CD4-positive, alpha-beta memory T cell (primary cell): ENCODE measurements around the gene HTR5A. TPM values are rescaled to one million over a fixed set of nuclear protein-coding genes. Genes with fewer than 3 reads are reported as not detected.
"Not testable (repeated sequence)": the region's sequence is repeated elsewhere in the genome, so short reads cannot be mapped to it uniquely, and the experiment has no call there.

Experiments
- CTCF ChIA-PET: fragments of 350-600 bp; sonication (Branson Sonifier 250); formaldehyde crosslinking; loops from one replicate; lab custom pipeline; 2021; ENCODE audit warnings: inconsistent platforms; ENCODE audit not compliant: partially characterized antibody; lab: Charles Lee
- POLR2A ChIA-PET: fragments of 350-600 bp; sonication (Branson Sonifier 250); formaldehyde crosslinking; loops from one replicate; lab custom pipeline; 2021; ENCODE audit not compliant: partially characterized antibody; lab: Charles Lee
- DNase-seq, 5 donors: peaks; one replicate each; pipeline versions ENCODE4 v3.0.0 to v3.0.0-alpha.2; 2020 to 2022; ENCODE audit warnings: mixed read lengths in 1 of 5
- H3K27ac ChIP-seq: one replicate; pipeline ENCODE4 v1.7.0; 2013; ENCODE audit warnings: low read depth, low read length
- H3K27me3 ChIP-seq: 2 replicates; pipeline ENCODE4 v1.7.0; 2013; ENCODE audit warnings: mild to moderate bottlenecking, low read length, moderate library complexity; ENCODE audit not compliant: insufficient read depth
- H3K36me3 ChIP-seq: 2 replicates; pipeline ENCODE4 v1.7.0; 2013; ENCODE audit warnings: mild to moderate bottlenecking, low read length, moderate library complexity; ENCODE audit not compliant: insufficient read depth
- H3K4me1 ChIP-seq: 2 replicates; pipeline ENCODE4 v1.7.0; 2013; ENCODE audit warnings: mild to moderate bottlenecking, low read length, moderate library complexity; ENCODE audit not compliant: insufficient read depth
- H3K4me3 ChIP-seq, 2 donors: one replicate each; pipeline ENCODE4 v1.7.0; 2013; ENCODE audit warnings: low read length in 2 of 2, mild to moderate bottlenecking in 1 of 2
- H3K9me3 ChIP-seq, 2 donors: one replicate each; pipeline ENCODE4 v1.7.0; 2013; ENCODE audit warnings: low read length in 2 of 2, control low read depth in 1 of 2; ENCODE audit not compliant: control insufficient read depth in 1 of 2
- H3K27ac Mint-ChIP-seq, 7 donors: one replicate each; pipeline ENCODE4 v1.8.0; 2020 to 2021; ENCODE audit warnings: mixed read lengths in 7 of 7, mild to moderate bottlenecking in 6 of 7, inconsistent platforms in 3 of 7, moderate library complexity in 3 of 7
- H3K27me3 Mint-ChIP-seq, 2 donors: one replicate each; pipeline ENCODE4 v1.8.0; 2020 to 2021; ENCODE audit warnings: mixed read lengths in 2 of 2
- H3K36me3 Mint-ChIP-seq, 2 donors: one replicate each; pipeline ENCODE4 v1.8.0; 2020 to 2021; ENCODE audit warnings: mixed read lengths in 2 of 2, inconsistent platforms in 1 of 2, mild to moderate bottlenecking in 1 of 2
- H3K4me1 Mint-ChIP-seq, 4 donors: one replicate each; pipeline ENCODE4 v1.8.0; 2020 to 2021; ENCODE audit warnings: mixed read lengths in 4 of 4, mild to moderate bottlenecking in 1 of 4
- H3K4me3 Mint-ChIP-seq, 8 donors: one replicate each; pipeline ENCODE4 v1.8.0; 2020 to 2021; ENCODE audit warnings: mixed read lengths in 8 of 8, mild to moderate bottlenecking in 7 of 8, moderate library complexity in 6 of 8, inconsistent platforms in 3 of 8
- H3K9me3 Mint-ChIP-seq, 8 donors: one replicate each; pipeline ENCODE4 v1.8.0; 2020 to 2021; ENCODE audit warnings: mixed read lengths in 8 of 8, mild to moderate bottlenecking in 5 of 8, inconsistent platforms in 3 of 8, moderate library complexity in 1 of 8
- intact Hi-C: fragments of 100-400 bp; cut with micrococcal nuclease; formaldehyde crosslinking; loops from one replicate; pipeline ENCODE4 v1.15.1; 2023
- polyA plus RNA-seq, 2 donors: library from polyadenylated mRNA; unstranded; fragments of 300-500 nt; fragmentation: Illumina TruSeq; gene quantifications; one replicate each; pipeline ENCODE4 v1.2.3, GENCODE V29; 2021
- total RNA-seq, 2 experiments: library from RNA; stranded (reverse); gene quantifications; one replicate each; pipeline ENCODE4 v1.2.3, GENCODE V29; 2021

Gene HTR5A
- total RNA-seq (not detected), polyA plus RNA-seq (not detected)

- Histone ChIP-seq H3K4me1 (no peaks in the 10 kb centered on the region), H3K9me3 (no peaks in the 10 kb centered on the region), H3K4me3 (no peak within 1 kb of the TSS), H3K27ac (no peak within 1 kb of the TSS), H3K27me3 (no peaks in the 10 kb centered on the region), H3K36me3 (no peaks in the 10 kb centered on the region)
- Mint-ChIP-seq H3K27ac (no peak within 1 kb of the TSS), H3K4me3 (no peak within 1 kb of the TSS), H3K4me1 (no peaks in the 10 kb centered on the region), H3K36me3 (no peaks in the 10 kb centered on the region), H3K27me3 (peaks cover 29 to 50% of the 10 kb centered on the region in 2 donors), H3K9me3 (peaks cover 0 to 5% (median 0%) of the 10 kb centered on the region in 8 donors)
- POLR2A ChIA-PET = no interaction called here
- intact Hi-C loops = no loop called here
- CTCF ChIA-PET = no interaction called here
- DNase-seq = peak; percentile 72 to 78 (median 75)
Observed at GRCh38 chr7:155069992-155070751, at the start of gene HTR5A. Gene HTR5A, plus strand, starts transcription at chr7:155070324. Its CDS starts 576 bp downstream, at chr7:155070900.

DNA sequence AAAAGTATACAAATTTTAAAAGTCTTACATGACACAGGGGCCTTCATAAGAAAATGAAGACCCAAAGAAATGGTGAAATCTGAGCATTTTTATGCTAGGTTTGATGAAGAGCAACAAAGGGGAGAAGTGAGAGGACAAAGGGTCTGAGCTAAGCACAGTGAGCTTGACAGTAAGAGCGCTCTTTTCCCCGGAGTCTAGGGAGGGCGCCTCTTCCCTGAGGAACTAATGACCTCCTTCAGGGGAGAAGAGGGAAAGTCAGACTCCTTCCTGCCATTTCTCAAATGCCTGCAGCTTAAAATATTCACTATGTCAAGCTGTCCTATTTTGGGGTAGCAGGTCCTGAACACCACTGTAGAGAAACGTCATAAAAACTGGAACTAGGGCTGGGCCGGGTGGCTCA, 49.1 kb upstream of the HTR5A start:
- no peaks in the 10 kb centered on the region for H3K36me3 Mint-ChIP-seq
- no peak overlapping the region for H3K27ac ChIP-seq
- no peak for DNase-seq
- H3K4me1 Mint-ChIP-seq = no peaks in the 10 kb centered on the region
- no peak overlapping the region for H3K4me3 Mint-ChIP-seq
- H3K9me3 Mint-ChIP-seq = no peaks in the 10 kb centered on the region
- H3K36me3 ChIP-seq = no peaks in the 10 kb centered on the region
- H3K4me1 ChIP-seq = no peaks in the 10 kb centered on the region
- ChIA-PET CTCF (interaction anchor here (0.9 to 2.2 kb wide), 3 partner anchors 10 to 93 kb away, joined by 5 read pairs; no protein-coding TSS in a partner anchor), POLR2A (no interaction called here)
- no peak overlapping the region for H3K27ac Mint-ChIP-seq
- H3K27me3 ChIP-seq = no peaks in the 10 kb centered on the region
- no peak overlapping the region for H3K4me3 ChIP-seq
- intact Hi-C loops = no loop called here
- H3K27me3 Mint-ChIP-seq = peaks cover 1 to 8% of the 10 kb centered on the region in 2 donors
- H3K9me3 ChIP-seq = no peaks in the 10 kb centered on the region

- no peaks in the 10 kb centered on the region for H3K36me3 Mint-ChIP-seq
- no peaks in the 10 kb centered on the region for H3K4me1 ChIP-seq
- H3K27me3 Mint-ChIP-seq = peaks cover 1 to 10% of the 10 kb centered on the region in 2 donors
- intact Hi-C loops = no loop called here
- no peak overlapping the region for H3K27ac ChIP-seq
- H3K4me1 Mint-ChIP-seq = no peaks in the 10 kb centered on the region
- CTCF ChIA-PET = interaction anchor here (0.5 to 2.2 kb wide), 4 partner anchors 11 to 94 kb away, joined by 3 to 5 read pairs (median 5); no protein-coding TSS in a partner anchor
- DNase-seq = no peak
- no peaks in the 10 kb centered on the region for H3K36me3 ChIP-seq
- H3K27ac Mint-ChIP-seq = no peak overlapping the region
- no peak overlapping the region for H3K4me3 ChIP-seq
- POLR2A ChIA-PET = no interaction called here
- no peaks in the 10 kb centered on the region for H3K27me3 ChIP-seq
- H3K9me3 ChIP-seq = no peaks in the 10 kb centered on the region
- no peak overlapping the region for H3K4me3 Mint-ChIP-seq
- H3K9me3 Mint-ChIP-seq = no peaks in the 10 kb centered on the region
Observed at GRCh38 chr7:155021699-155022145, 48.4 kb upstream of the HTR5A start.

DNA sequence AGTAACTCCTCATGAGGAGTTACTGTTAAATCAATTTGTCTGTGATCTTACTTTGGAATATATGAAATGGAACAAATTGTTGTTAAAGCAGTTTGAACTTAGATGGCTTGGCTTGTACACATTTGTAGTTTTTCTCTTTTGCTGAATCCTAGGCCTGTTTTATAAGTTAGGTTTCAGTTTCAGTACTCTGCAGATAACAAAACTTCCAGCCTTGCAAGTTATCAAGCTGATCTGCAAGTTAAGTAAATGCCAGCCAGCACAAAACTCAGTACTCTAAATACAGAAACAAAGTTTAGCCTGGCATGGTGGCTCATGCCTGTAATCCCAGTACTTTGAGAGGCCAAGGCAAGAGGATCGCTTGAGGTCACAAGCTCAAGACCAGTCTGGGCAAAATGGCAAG, 42.2 kb upstream of the HTR5A start:
- Mint-ChIP-seq H3K9me3 (peaks cover 0 to 5% (median 0%) of the 10 kb centered on the region in 8 donors), H3K4me1 (no peaks in the 10 kb centered on the region), H3K27ac (no peak overlapping the region), H3K4me3 (no peak overlapping the region), H3K36me3 (no peaks in the 10 kb centered on the region), H3K27me3 (peaks cover 9 to 10% of the 10 kb centered on the region in 2 donors)
- intact Hi-C loops = no loop called here
- Histone ChIP-seq H3K27me3 (no peaks in the 10 kb centered on the region), H3K27ac (no peak overlapping the region), H3K4me3 (no peak overlapping the region), H3K36me3 (no peaks in the 10 kb centered on the region), H3K9me3 (no peaks in the 10 kb centered on the region), H3K4me1 (no peaks in the 10 kb centered on the region)
- CTCF ChIA-PET = no interaction called here
- DNase-seq = no peak
- POLR2A ChIA-PET = no interaction called here

- no peak for DNase-seq
- intact Hi-C loops = no loop called here
- Mint-ChIP-seq H3K9me3 (no peaks in the 10 kb centered on the region), H3K4me1 (no peaks in the 10 kb centered on the region), H3K4me3 (no peak overlapping the region), H3K27me3 (peaks cover 20 to 22% of the 10 kb centered on the region in 2 donors), H3K36me3 (no peaks in the 10 kb centered on the region), H3K27ac (no peak overlapping the region)
- Histone ChIP-seq H3K4me3 (no peak overlapping the region), H3K4me1 (no peaks in the 10 kb centered on the region), H3K9me3 (no peaks in the 10 kb centered on the region), H3K27me3 (no peaks in the 10 kb centered on the region), H3K27ac (no peak overlapping the region), H3K36me3 (no peaks in the 10 kb centered on the region)
- ChIA-PET POLR2A (no interaction called here), CTCF (interaction anchor here (0.7 kb wide), 1 partner anchor 34 kb away, joined by 3 read pairs; no protein-coding TSS in a partner anchor)
Observed at GRCh38 chr7:155032978-155033377, 37.1 kb upstream of the HTR5A start.

- H3K9me3 Mint-ChIP-seq, H3K4me1 ChIP-seq, H3K27ac Mint-ChIP-seq, H3K36me3 Mint-ChIP-seq, POLR2A ChIA-PET, H3K4me3 ChIP-seq, H3K9me3 ChIP-seq, H3K36me3 ChIP-seq, H3K4me3 Mint-ChIP-seq, H3K4me1 Mint-ChIP-seq, H3K27ac ChIP-seq, H3K27me3 ChIP-seq, DNase-seq, intact Hi-C loops: not testable (repeated sequence)
- peaks cover 22 to 27% of the 10 kb centered on the region in 2 donors for H3K27me3 Mint-ChIP-seq
- CTCF ChIA-PET = interaction anchor here (0.7 kb wide), 1 partner anchor 485 kb away, joined by 3 read pairs; no protein-coding TSS in a partner anchor
Observed at GRCh38 chr7:155034495-155034894, 35.6 kb upstream of the HTR5A start.

- H3K9me3 Mint-ChIP-seq = peaks cover 0 to 5% (median 0%) of the 10 kb centered on the region in 8 donors
- H3K4me3 Mint-ChIP-seq = no peak overlapping the region
- DNase-seq = no peak
- Histone ChIP-seq H3K27ac (no peak overlapping the region), H3K27me3 (no peaks in the 10 kb centered on the region), H3K4me3 (no peak overlapping the region), H3K4me1 (no peaks in the 10 kb centered on the region), H3K36me3 (no peaks in the 10 kb centered on the region), H3K9me3 (no peaks in the 10 kb centered on the region)
- intact Hi-C loops = no loop called here
- POLR2A ChIA-PET = no interaction called here
- CTCF ChIA-PET = interaction anchor here (0.7 kb wide), 1 partner anchor 561 kb away, joined by 4 read pairs; no protein-coding TSS in a partner anchor
- H3K27me3 Mint-ChIP-seq = peaks cover 27 to 34% of the 10 kb centered on the region in 2 donors
- no peak overlapping the region for H3K27ac Mint-ChIP-seq
- H3K4me1 Mint-ChIP-seq = no peaks in the 10 kb centered on the region
- no peaks in the 10 kb centered on the region for H3K36me3 Mint-ChIP-seq
Observed at GRCh38 chr7:155038335-155038734, 31.8 kb upstream of the HTR5A start.
